CD4-positive, alpha-beta T cell treated with Interleukin-1 beta for 1 hour (primary cell): ENCODE results near the gene DYRK3.
A peak's percentile ranks its signal among the peaks of the same experiment; 100 is the strongest.
"Not testable (repeated sequence)": the region's sequence is repeated elsewhere in the genome, so short reads cannot be mapped to it uniquely, and the experiment has no call there.

Experiments
- DNase-seq, 2 donors: peaks; one replicate each; pipeline ENCODE4 v3.0.0-alpha.2; 2020 to 2022

Gene DYRK3

DNA sequence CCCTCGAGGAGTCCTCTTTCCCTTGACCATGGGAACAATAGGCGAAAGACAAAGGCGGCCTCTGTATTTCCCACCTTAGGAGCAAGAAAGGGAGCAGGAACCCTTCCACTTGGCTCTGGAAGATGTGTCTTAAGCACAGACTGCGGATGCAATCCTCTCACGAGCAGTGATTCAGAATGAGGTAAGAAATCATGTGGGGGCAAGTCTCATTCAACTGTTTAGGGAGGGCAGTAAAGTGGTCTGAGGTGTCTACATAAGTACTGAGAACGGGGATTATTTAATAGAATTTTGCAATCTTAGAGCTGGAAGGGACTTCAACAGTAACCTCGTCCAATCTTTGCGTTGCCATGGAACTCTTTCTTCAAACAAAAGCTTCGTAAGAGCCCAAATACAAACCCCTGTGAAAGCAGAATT lies 1.6 kb upstream of the DYRK3 start:
- DNase-seq, result no peak

- DNase-seq, result peak; percentile 72 to 74
Observed at GRCh38 chr1:206634365-206635079, 814 bp upstream of the DYRK3 start.

- DNase-seq, result peak in 1 of 2 donors; percentile 8
Observed at GRCh38 chr1:206635978-206636345, 626 bp downstream of the DYRK3 start.

- DNase-seq, result no peak
Observed at GRCh38 chr1:206636671-206637070, 1.3 kb downstream of the DYRK3 start.

- DNase-seq, result no peak
Observed at GRCh38 chr1:206637605-206638004, 2.3 kb downstream of the DYRK3 start.

GRCh38 chr1:206642074-206642473 lies 6.7 kb downstream of the DYRK3 start:
- DNase-seq, result not testable (repeated sequence)

GRCh38 chr1:206643118-206643698 lies 7.9 kb downstream of the DYRK3 start:
- DNase-seq, result no peak

DNA sequence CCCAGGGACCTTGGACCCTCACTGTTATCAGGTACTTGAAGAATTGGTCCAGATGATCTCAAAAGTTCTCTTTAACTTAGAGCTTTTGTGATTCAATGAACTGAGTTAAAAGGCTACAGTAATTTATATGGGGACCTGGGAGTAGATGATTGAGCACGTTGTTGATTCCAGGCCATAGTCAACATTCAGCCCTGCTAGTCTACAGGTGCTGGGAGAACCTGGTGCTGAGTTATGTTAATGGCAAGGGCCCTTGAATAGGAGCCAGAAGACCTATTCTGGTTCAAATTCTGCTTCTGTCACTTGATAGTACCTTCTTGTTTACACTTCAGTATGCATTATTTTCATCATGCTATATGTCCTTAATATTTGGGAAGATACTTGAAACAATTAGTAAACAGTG lies 11.2 kb downstream of the DYRK3 start:
- no peak for DNase-seq

DNA sequence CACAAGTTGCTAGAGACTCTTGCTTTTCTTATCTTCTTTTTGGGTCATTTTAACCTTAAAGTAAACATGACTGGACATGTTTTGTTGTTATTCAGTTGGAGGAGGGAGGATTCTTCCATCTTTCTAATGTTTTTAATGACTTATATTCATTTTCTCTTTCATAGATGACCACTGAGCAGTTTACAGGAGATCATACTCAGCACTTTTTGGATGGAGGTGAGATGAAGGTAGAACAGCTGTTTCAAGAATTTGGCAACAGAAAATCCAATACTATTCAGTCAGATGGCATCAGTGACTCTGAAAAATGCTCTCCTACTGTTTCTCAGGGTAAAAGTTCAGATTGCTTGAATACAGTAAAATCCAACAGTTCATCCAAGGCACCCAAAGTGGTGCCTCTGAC lies 11.9 kb downstream of the DYRK3 start:
- DNase-seq, result no peak

GRCh38 chr1:206649261-206649921 lies 14.1 kb downstream of the DYRK3 start:
- no peak for DNase-seq

DNA sequence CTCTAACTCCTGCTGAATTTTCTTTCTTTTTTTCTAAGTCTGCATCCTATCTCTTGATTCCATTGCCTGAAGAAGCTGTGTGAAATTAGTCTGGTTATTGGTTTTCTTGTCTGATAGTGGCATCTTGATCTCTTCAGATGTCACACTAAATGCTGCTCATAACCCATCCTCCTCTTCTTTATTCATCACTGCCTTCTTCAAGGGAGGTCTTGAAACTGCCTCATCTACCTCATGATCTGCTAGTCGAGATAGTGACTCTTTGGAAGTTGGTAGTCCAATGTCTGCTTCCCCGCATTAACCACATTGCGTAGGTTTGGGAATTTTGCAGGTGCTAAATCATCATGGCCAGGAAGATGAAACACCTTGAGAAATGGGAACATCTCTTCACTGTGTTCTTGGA lies 15.7 kb downstream of the DYRK3 start:
- no peak for DNase-seq

GRCh38 chr1:206651958-206652890 lies 16.9 kb downstream of the DYRK3 start:
- DNase-seq, result no peak

DNA sequence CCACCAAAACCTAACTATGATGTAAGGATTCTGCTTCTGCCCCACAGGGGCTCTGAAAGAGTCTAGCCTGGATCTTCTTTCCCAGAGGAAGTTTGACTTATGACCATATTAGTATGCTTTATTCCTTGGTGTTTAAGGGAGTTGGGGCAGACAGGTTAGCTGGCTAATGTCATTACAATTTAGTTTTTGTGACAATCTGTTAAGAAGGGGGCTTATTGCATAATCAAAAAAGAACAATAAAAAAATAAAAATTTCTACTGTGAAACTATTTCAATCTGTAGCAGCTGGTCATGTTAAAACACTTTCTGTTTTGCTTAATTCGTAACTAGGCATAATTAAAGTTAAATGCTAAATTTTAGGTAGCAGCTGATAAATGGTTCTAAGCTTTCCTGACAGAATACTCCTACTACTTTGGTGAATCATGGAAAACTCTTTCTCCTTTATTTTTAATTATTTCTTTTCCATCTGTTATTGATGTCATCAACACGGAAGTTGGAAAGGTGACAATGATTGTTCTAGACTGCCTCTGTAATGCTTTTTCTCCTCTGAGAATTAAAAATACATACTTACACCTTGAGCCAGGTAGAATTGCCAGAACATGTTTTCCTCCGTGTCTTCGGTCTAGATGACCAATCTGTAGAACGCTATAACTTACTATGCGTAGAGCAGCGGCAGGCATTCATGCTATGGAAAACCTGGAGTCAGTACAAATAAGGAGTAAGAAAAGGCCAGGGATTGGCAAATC lies 18.6 kb downstream of the DYRK3 start:
- no peak for DNase-seq

- no peak for DNase-seq
Observed at GRCh38 chr1:206654828-206655227, 19.5 kb downstream of the DYRK3 start.

DNA sequence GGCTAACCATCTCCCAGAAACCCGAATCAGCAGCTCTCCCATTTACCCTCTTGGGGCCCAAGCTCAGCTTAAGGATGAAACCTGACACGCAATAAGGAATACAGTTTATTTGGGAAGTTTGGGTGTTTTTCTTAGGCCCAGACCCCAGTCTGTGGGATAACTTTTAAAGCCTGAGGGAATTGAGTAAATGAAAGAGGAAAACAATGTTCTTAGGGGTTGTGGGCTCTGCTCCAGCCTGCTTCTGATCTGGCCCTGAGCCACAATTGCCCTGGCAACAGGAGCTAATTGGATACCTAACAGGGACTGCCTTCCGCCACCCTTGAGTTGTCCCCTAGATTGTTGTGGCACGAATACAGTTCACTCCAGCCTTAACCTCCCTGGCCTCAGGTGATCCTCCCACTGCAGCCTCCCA lies 20.1 kb downstream of the DYRK3 start:
- no peak for DNase-seq

DNA sequence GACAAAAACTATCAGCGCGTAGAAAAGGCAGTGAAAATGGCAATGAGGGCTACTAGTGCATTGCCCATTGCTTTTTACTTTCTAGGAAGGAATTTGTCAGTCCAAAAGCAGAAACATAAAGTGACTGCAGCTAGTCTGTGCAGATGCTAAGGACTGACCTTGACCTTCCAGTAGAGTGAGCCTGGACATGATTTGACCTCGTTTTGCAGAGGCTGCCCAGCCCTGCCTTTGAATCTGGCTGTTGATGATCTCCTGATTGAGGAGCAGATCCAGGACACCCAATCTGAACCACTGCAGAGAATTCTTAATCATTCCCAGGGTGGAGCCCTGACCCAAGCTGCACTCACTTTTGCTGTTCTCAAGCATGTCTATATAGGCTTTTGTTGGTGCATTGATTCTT lies 21.6 kb downstream of the DYRK3 start:
- DNase-seq, result no peak

DNA sequence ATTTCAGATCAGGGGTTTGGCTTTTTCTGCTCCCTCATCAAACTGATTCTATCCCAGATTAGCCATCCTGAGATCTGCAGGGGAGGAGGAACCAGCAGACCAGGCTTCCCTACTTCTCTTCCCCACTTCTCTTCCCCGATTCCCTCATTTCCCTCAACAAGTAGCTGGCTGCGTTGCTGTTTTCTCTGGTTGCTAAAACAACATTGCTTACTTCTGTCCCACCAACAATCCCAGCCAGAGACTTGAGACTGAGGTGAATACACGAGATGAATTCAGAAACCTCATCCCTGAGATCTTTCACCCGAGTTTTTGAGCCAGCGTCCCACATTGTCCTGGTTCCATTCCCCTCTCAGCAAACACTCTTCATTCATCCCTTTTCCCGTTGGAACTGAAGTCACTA lies 22.4 kb downstream of the DYRK3 start:
- no peak for DNase-seq

- DNase-seq, result peak; percentile 48 to 52
Observed at GRCh38 chr1:206658264-206658980, 23.1 kb downstream of the DYRK3 start.

DNA sequence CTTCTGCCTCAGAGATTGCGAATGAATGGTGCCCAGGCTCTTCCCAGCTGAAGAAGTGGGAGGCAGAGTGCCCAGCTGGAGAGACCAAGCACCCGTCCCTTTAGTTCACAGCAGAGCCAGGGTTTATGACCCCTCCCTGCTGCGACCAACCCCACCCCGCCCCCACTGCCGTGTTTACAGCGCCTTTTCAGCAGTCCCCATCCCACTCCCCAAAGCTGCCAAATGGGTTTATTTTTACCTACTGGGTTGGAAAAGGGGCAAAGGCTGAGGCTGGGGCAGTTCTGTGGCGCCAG lies 23.6 kb downstream of the DYRK3 start:
- no peak for DNase-seq

GRCh38 chr1:206660136-206660535 lies 24.8 kb downstream of the DYRK3 start:
- no peak for DNase-seq

GRCh38 chr1:206661161-206661820 lies 26.0 kb downstream of the DYRK3 start:
- DNase-seq, result no peak
